ENCODE measurements around the gene SLC25A33.

DNA sequence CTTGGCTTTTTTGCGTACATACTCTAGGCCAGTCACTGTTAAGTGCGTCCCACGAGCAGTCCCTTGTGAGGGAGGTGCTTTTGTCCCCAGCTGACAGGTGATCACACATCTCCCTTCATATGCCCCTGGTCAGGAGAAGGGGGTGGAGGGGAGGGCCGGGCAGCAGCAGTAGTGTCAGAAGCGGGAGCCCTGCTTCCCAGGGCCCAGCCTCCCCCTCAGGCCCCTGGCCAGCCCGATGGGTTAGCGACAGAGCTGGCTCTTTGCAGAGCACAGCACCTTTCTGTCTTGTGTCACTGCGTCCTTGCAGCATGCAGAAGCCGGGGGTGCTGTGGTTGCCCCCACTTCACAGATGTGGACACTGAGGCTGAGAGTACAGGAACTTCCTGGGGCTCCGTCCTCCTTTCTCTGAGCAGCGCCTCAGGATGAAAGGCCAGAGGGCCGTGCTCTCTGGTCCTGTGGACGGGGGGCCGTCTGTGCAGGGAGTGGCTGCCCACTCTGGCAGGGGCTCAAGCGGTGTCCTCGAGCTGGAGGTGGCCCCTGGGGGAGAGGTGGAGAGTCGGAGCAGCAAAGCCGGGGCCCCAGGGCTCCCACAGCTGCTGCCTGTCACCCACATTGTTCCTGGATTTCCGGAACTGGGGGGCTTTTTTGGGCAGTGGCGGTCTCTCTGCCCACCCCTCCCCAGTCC, 55.3 kb downstream of the SLC25A33 start:
- TF ChIP-seq, protein P1, sequence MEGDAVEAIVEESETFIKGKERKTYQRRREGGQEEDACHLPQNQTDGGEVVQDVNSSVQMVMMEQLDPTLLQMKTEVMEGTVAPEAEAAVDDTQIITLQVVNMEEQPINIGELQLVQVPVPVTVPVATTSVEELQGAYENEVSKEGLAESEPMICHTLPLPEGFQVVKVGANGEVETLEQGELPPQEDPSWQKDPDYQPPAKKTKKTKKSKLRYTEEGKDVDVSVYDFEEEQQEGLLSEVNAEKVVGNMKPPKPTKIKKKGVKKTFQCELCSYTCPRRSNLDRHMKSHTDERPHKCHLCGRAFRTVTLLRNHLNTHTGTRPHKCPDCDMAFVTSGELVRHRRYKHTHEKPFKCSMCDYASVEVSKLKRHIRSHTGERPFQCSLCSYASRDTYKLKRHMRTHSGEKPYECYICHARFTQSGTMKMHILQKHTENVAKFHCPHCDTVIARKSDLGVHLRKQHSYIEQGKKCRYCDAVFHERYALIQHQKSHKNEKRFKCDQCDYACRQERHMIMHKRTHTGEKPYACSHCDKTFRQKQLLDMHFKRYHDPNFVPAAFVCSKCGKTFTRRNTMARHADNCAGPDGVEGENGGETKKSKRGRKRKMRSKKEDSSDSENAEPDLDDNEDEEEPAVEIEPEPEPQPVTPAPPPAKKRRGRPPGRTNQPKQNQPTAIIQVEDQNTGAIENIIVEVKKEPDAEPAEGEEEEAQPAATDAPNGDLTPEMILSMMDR (IDR thresholded peaks at IDR 0.05) = no peak
- TF ChIP-seq POLR2A (IDR thresholded peaks at IDR 0.05) = no peak

Data from Peyer's patch (tissue), 4 donors.